ENCODE results near the gene DEPP1.

GRCh38 chr10:45008524-45009161 is 30.0 kb upstream of the DEPP1 start:
- TF ChIP-seq GATA3 (IDR thresholded peaks at IDR 0.05; ENCODE audit: low read depth, low read length) (no peak), GATA2 (IDR thresholded peaks at IDR 0.05; ENCODE audit: low read depth, low read length) (no peak)
